Neural cell (in vitro differentiated cells): Measurements from ENCODE around the gene IDUA. TPM values are rescaled to one million over a fixed set of nuclear protein-coding genes. Genes with fewer than 3 reads are reported as not detected.

ENCODE experiments used
- H2AFZ ChIP-seq: fragments of 200-600, 300-800 bp; sonication (generic), shearing (Covaris generic); 2 replicates; pipeline ENCODE4 v1.6.0; 2014; ENCODE audit warnings: low read depth, mild to moderate bottlenecking, antibody characterized with exemption, low read length, moderate library complexity
- H3F3A ChIP-seq: fragments of 200-600 bp; shearing (Covaris generic); 2 replicates; pipeline ENCODE4 v1.6.1; 2016; ENCODE audit warnings: mild to moderate bottlenecking, moderate library complexity, mixed read lengths, antibody characterized with exemption, low read length; ENCODE audit not compliant: insufficient read depth, poor library complexity, severe bottlenecking
- H3K27ac ChIP-seq: fragments of 200-600, 300-800 bp; sonication (generic), shearing (Covaris generic); 2 replicates; pipeline ENCODE4 v1.5.1; 2014; ENCODE audit warnings: mild to moderate bottlenecking, low read length, moderate library complexity
- H3K27me3 ChIP-seq: fragments of 300-800, 200-600 bp; sonication (generic), shearing (Covaris generic); 2 replicates; pipeline ENCODE4 v1.6.0; 2014; ENCODE audit warnings: mild to moderate bottlenecking, low read depth, low read length, moderate library complexity; ENCODE audit not compliant: insufficient read depth
- H3K36me3 ChIP-seq: fragments of 300-800, 200-600 bp; sonication (generic), shearing (Covaris generic); 2 replicates; pipeline ENCODE4 v1.5.1; 2014; ENCODE audit warnings: mild to moderate bottlenecking, antibody characterized with exemption, low read length, moderate library complexity; ENCODE audit not compliant: insufficient read depth
- H3K4me2 ChIP-seq: fragments of 300-800, 200-600 bp; sonication (generic), shearing (Covaris generic); 2 replicates; pipeline ENCODE4 v1.6.0; 2014; ENCODE audit warnings: mild to moderate bottlenecking, low read length
- H3K4me3 ChIP-seq: fragments of 300-800, 200-600 bp; sonication (generic), shearing (Covaris generic); 2 replicates; pipeline ENCODE4 v1.5.1; 2014; ENCODE audit warnings: mild to moderate bottlenecking, low read length, moderate library complexity
- H3K79me2 ChIP-seq: fragments of 200-600 bp; shearing (Covaris generic); replicated peaks from 2 replicates; pipeline ENCODE4 v1.6.0; 2014; ENCODE audit warnings: mild to moderate bottlenecking, low read length, moderate library complexity; ENCODE audit not compliant: insufficient read depth
- H3K9ac ChIP-seq: fragments of 300-800, 200-600 bp; sonication (generic), shearing (Covaris generic); 2 replicates; pipeline ENCODE4 v1.6.1; 2016; ENCODE audit warnings: mild to moderate bottlenecking, low read length, mixed read lengths
- H3K9me2 ChIP-seq: fragments of 200-600 bp; shearing (Covaris generic); 2 replicates; pipeline ENCODE4 v1.6.1; 2016; ENCODE audit warnings: mild to moderate bottlenecking, low read length, mixed read lengths; ENCODE audit not compliant: insufficient read depth
- H3K9me3 ChIP-seq: fragments of 200-600, 300-800 bp; sonication (generic), shearing (Covaris generic); 2 replicates; pipeline ENCODE4 v1.6.1; 2016; ENCODE audit warnings: mild to moderate bottlenecking, mixed run types, low read length, moderate library complexity, mixed read lengths
- H4K20me1 ChIP-seq: fragments of 200-600 bp; shearing (Covaris generic); 2 replicates; pipeline ENCODE4 v1.6.1; 2016; ENCODE audit warnings: mild to moderate bottlenecking, mixed run types; ENCODE audit not compliant: insufficient read depth
- CTCF ChIP-seq: fragments of 450-650 bp; IDR thresholded peaks from 2 replicates; pipeline ENCODE4 v1.5.1; 2014; ENCODE audit warnings: antibody characterized with exemption, mild to moderate bottlenecking, moderate library complexity; ENCODE audit not compliant: poor library complexity, severe bottlenecking
- EP300 ChIP-seq: fragments of 450-650 bp; conservative IDR thresholded peaks from 2 replicates; pipeline ENCODE4 v1.6.1; 2014; ENCODE audit warnings: antibody characterized with exemption, mild to moderate bottlenecking, moderate library complexity; ENCODE audit not compliant: poor library complexity, severe bottlenecking
- EZH2 ChIP-seq: fragments of 200-600, 300-800 bp; shearing (Covaris generic), sonication (generic); IDR thresholded peaks from 2 replicates; pipeline ENCODE4 v1.6.1; 2014; ENCODE audit warnings: antibody characterized with exemption, low read length, borderline replicate concordance, mild to moderate bottlenecking; ENCODE audit not compliant: insufficient read depth, poor library complexity, severe bottlenecking
- MXI1 ChIP-seq: fragments of 450-650 bp; conservative IDR thresholded peaks from 2 replicates; pipeline ENCODE4 v1.6.1; 2014; ENCODE audit warnings: antibody characterized with exemption, mild to moderate bottlenecking; ENCODE audit not compliant: poor library complexity, severe bottlenecking
- POLR2AphosphoS5 ChIP-seq: IDR thresholded peaks from 2 replicates; pipeline ENCODE4 v1.6.1; 2012
- RAD21 ChIP-seq: fragments of 450-650 bp; conservative IDR thresholded peaks from 2 replicates; pipeline ENCODE4 v1.6.1; 2014; ENCODE audit warnings: antibody characterized with exemption, mild to moderate bottlenecking, moderate library complexity
- REST ChIP-seq: IDR thresholded peaks from 2 replicates; pipeline ENCODE4 v1.6.1; 2012; ENCODE audit warnings: borderline replicate concordance
- SMC3 ChIP-seq: fragments of 450-650 bp; conservative IDR thresholded peaks from 2 replicates; pipeline ENCODE4 v1.6.1; 2014; ENCODE audit warnings: antibody characterized with exemption, mild to moderate bottlenecking, moderate library complexity; ENCODE audit not compliant: poor library complexity
- TAF1 ChIP-seq: IDR thresholded peaks from 2 replicates; pipeline ENCODE4 v1.6.1; 2012; ENCODE audit warnings: low read depth
- polyA plus RNA-seq: library from polyadenylated mRNA; depleted of rRNA; stranded (reverse); fragments of >200 nt; gene quantifications from 2 replicates; pipeline ENCODE4 v1.2.3, GENCODE V29; 2014

The IDUA gene
- polyA plus RNA-seq, 1 donor from 2014 or later = 12.7 TPM

- Histone ChIP-seq H4K20me1 (no peaks in the 10 kb centered on the region), H3F3A (no peaks in the 10 kb centered on the region), H2AFZ (no peak overlapping the region), H3K9ac (no peak overlapping the region), H3K4me2 (no peak overlapping the region), H3K27me3 (no peaks in the 10 kb centered on the region), H3K9me3 (no peaks in the 10 kb centered on the region), H3K79me2 (no peaks in the 10 kb centered on the region), H3K36me3 (no peaks in the 10 kb centered on the region), H3K27ac (no peak overlapping the region), H3K9me2 (no peaks in the 10 kb centered on the region), H3K4me3 (no peak overlapping the region)
- no peak for TF ChIP-seq TAF1
- no peak for TF ChIP-seq CTCF
- TF ChIP-seq POLR2AphosphoS5 = no peak
- TF ChIP-seq RAD21 = no peak
- TF ChIP-seq MXI1 = no peak
- TF ChIP-seq REST = no peak
- no peak for TF ChIP-seq EZH2
These were observed 37.2 kb upstream of the IDUA start for GRCh38 chr4:949656-950055.

- no peaks in the 10 kb centered on the region for H3F3A ChIP-seq
- H3K9me3 ChIP-seq = no peaks in the 10 kb centered on the region
- TF ChIP-seq TAF1 = no peak
- TF ChIP-seq POLR2AphosphoS5 = no peak
- no peak for TF ChIP-seq MXI1
- no peak for TF ChIP-seq SMC3
- no peak for TF ChIP-seq RAD21
- TF ChIP-seq REST = no peak
- TF ChIP-seq EZH2 = no peak
- TF ChIP-seq CTCF = no peak
- TF ChIP-seq EP300 = no peak
- no peaks in the 10 kb centered on the region for H3K36me3 ChIP-seq
- no peak overlapping the region for H3K27ac ChIP-seq
- H3K9me2 ChIP-seq = no peaks in the 10 kb centered on the region
- no peak overlapping the region for H2AFZ ChIP-seq
- no peak overlapping the region for H3K9ac ChIP-seq
- no peaks in the 10 kb centered on the region for H4K20me1 ChIP-seq
- no peaks in the 10 kb centered on the region for H3K27me3 ChIP-seq
- H3K4me3 ChIP-seq = no peak overlapping the region
- no peaks in the 10 kb centered on the region for H3K79me2 ChIP-seq
- no peak overlapping the region for H3K4me2 ChIP-seq
These were observed 36.5 kb upstream of the IDUA start for GRCh38 chr4:950136-951020.
